ENCODE data around the gene GARIN5A. TPM values are rescaled to one million over a fixed set of nuclear protein-coding genes. Genes with fewer than 3 reads are reported as not detected.
"Not testable (repeated sequence)": the region's sequence is repeated elsewhere in the genome, so short reads cannot be mapped to it uniquely, and the experiment has no call there.

Gene GARIN5A
- total and polyA plus RNA-seq, 10 donors = 0.42 to 1.4 (median 0.54) TPM; not detected in 6

GRCh38 chr19:50477751-50478515 is 1.3 kb upstream of the GARIN5A start:
- TF ChIP-seq POLR2AphosphoS5 (IDR thresholded peaks at IDR 0.05) = no peak
- TF ChIP-seq POLR2A (IDR thresholded peaks at IDR 0.05) = no peak
- TF ChIP-seq, protein P1, sequence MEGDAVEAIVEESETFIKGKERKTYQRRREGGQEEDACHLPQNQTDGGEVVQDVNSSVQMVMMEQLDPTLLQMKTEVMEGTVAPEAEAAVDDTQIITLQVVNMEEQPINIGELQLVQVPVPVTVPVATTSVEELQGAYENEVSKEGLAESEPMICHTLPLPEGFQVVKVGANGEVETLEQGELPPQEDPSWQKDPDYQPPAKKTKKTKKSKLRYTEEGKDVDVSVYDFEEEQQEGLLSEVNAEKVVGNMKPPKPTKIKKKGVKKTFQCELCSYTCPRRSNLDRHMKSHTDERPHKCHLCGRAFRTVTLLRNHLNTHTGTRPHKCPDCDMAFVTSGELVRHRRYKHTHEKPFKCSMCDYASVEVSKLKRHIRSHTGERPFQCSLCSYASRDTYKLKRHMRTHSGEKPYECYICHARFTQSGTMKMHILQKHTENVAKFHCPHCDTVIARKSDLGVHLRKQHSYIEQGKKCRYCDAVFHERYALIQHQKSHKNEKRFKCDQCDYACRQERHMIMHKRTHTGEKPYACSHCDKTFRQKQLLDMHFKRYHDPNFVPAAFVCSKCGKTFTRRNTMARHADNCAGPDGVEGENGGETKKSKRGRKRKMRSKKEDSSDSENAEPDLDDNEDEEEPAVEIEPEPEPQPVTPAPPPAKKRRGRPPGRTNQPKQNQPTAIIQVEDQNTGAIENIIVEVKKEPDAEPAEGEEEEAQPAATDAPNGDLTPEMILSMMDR (IDR thresholded peaks at IDR 0.05 in 8 of 11, conservative IDR thresholded peaks at IDR 0.05 in 3 of 11) = no peak
- H3K4me1 ChIP-seq = peaks cover 13 to 40% (median 26%) of the 10 kb centered on the region in 6 donors
- no peaks in the 10 kb centered on the region for H3K9me3 ChIP-seq
- H3K27ac ChIP-seq = no peak overlapping the region
- intact Hi-C loops (cut with DNase I; ENCODE audit: low total_unique reads) = no loop called here
- H3K36me3 ChIP-seq = peaks cover 3 to 53% (median 49%) of the 10 kb centered on the region in 6 donors
- no peaks in the 10 kb centered on the region for H3K27me3 ChIP-seq (replicated peaks in 1 of 7)
- 94 to 98% (median 96%) methylated on average over 17 of the region's 17 CpGs for WGBS, 5 donors
- DNase-seq = peak; percentile 71
- H3K4me3 ChIP-seq = peak overlapping the region in 3 of 8 donors; percentile 75 to 98 (median 84)

DNA sequence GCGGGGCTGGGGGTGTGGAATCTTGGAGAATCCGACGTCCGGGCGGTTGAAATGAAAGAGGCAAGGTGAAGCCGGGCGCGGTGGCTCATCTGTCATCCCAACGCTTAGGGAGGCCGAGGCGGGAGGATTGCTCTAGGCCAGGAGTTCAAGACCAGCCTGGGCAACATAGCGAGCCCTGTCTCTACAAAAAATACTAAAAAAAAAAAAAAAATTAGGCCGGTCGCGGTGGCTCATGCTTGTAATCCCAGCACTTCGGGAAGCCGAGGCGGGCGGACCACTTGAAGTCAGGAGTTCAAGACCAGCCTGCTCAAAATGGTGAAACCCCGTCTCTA is 225 bp upstream of the GARIN5A start:
- Histone ChIP-seq H3K9me3 (no peaks in the 10 kb centered on the region), H3K4me3 (peak overlapping the region; percentile 71 to 98 (median 88)), H3K27ac (peak overlapping the region in 6 of 8 donors; percentile 50 to 93 (median 86)), H3K36me3 (peaks cover 3 to 42% (median 39%) of the 10 kb centered on the region in 6 donors), H3K27me3 (replicated peaks in 1 of 7) (no peaks in the 10 kb centered on the region), H3K4me1 (peaks cover 13 to 40% (median 26%) of the 10 kb centered on the region in 6 donors)
- intact Hi-C loops (cut with DNase I; ENCODE audit: low total_unique reads) = no loop called here
- no peak for TF ChIP-seq POLR2A (IDR thresholded peaks at IDR 0.05)
- no peak for TF ChIP-seq POLR2AphosphoS5 (IDR thresholded peaks at IDR 0.05)
- TF ChIP-seq, protein P1 (IDR thresholded peaks at IDR 0.05 in 8 of 11, conservative IDR thresholded peaks at IDR 0.05 in 3 of 11) = no peak
- WGBS, 5 donors = 17 to 26% (median 20%) methylated on average over 20 of the region's 20 CpGs
- no peak for DNase-seq

DNA sequence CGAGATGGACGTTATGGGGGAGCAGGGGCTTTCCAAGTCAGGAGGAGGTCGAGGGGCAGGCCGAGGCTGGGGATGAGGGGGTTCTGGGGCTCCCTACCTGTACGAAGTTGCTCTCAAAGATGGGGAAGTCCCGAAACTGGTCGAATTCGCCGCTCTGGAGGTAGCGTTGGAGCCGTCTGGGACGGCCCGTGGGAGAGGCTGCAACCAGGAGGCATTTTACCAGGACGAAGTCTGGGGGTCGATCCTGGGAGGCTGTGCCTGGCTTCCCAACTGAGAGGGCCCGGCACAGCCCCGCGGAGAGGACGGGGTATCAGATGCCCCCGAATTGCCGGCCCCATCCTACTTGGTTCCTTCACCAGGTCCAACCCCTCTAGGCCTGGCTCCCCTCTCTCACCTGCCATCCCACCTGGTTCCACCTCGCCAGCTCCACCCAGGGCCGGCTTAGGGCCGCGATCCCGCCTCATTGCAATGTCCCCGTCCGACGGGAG is 868 bp downstream of the GARIN5A start:
- Histone ChIP-seq H3K27me3 (replicated peaks in 1 of 7) (no peaks in the 10 kb centered on the region), H3K9me3 (no peaks in the 10 kb centered on the region), H3K36me3 (peaks cover 3 to 31% (median 28%) of the 10 kb centered on the region in 6 donors), H3K27ac (peak overlapping the region in 7 of 8 donors; percentile 58 to 93 (median 86)), H3K4me1 (peaks cover 13 to 40% (median 26%) of the 10 kb centered on the region in 6 donors), H3K4me3 (peak overlapping the region in 5 of 8 donors; percentile 75 to 98 (median 95))
- TF ChIP-seq, protein P1 (IDR thresholded peaks at IDR 0.05 in 8 of 11, conservative IDR thresholded peaks at IDR 0.05 in 3 of 11) = no peak
- TF ChIP-seq POLR2AphosphoS5 (IDR thresholded peaks at IDR 0.05) = no peak
- no peak for TF ChIP-seq POLR2A (IDR thresholded peaks at IDR 0.05)
- no peak for DNase-seq
- intact Hi-C loops (cut with DNase I; ENCODE audit: low total_unique reads) = no loop called here
- 74 to 86% (median 78%) methylated on average over 27 to 29 of the region's 29 CpGs for WGBS, 5 donors

DNA sequence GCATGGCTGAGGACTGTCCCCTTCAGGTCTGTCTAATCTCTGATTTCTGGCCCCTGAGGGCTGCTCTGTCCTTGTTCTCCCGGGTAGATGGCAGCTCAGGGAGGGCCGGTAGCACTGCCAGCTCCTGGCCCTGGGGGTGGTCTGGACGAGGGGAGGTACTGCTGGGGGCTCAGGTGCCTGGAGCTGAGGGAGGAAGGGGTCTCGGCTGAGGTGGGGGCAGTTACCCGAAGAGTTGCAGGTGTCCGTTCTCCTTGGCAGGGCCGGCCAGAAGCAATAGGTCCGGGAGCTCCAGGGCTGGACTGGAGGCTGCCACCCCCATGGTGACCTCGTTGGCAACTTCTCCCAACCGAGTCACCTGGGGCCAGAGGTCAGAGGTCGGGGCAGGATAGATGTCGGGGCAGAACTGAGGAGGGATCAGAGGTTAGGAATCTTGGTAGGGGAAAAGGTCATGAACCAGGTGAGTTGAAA is 1.5 kb downstream of the GARIN5A start:
- Histone ChIP-seq H3K4me1 (peaks cover 13 to 40% (median 26%) of the 10 kb centered on the region in 6 donors), H3K4me3 (no peak overlapping the region), H3K27me3 (replicated peaks in 1 of 7) (no peaks in the 10 kb centered on the region), H3K9me3 (no peaks in the 10 kb centered on the region), H3K36me3 (peaks cover 3 to 25% (median 21%) of the 10 kb centered on the region in 6 donors), H3K27ac (no peak overlapping the region)
- 76 to 86% (median 83%) methylated on average over 8 to 12 of the region's 12 CpGs for WGBS, 5 donors
- intact Hi-C loops (cut with DNase I; ENCODE audit: low total_unique reads) = no loop called here
- DNase-seq = peak; percentile 74
- no peak for TF ChIP-seq POLR2AphosphoS5 (IDR thresholded peaks at IDR 0.05)
- TF ChIP-seq, protein P1 (IDR thresholded peaks at IDR 0.05 in 8 of 11, conservative IDR thresholded peaks at IDR 0.05 in 3 of 11) = no peak
- no peak for TF ChIP-seq POLR2A (IDR thresholded peaks at IDR 0.05)

- H3K4me1 ChIP-seq = peaks cover 13 to 23% (median 18%) of the 10 kb centered on the region in 6 donors
- WGBS, 5 donors = 60 to 77% (median 70%) methylated on average over 3 of the region's 3 CpGs
- H3K9me3 ChIP-seq; H3K4me3 ChIP-seq; intact Hi-C loops (cut with DNase I; ENCODE audit: low total_unique reads); H3K36me3 ChIP-seq; H3K27me3 ChIP-seq (replicated peaks in 1 of 7); H3K27ac ChIP-seq; DNase-seq: not testable (repeated sequence)
Observed at GRCh38 chr19:50473336-50473735, 3.3 kb downstream of the GARIN5A start.
